VCaP (cell line): Measurements from ENCODE around the gene E2F4.

Source experiments
- H3K27ac ChIP-seq: fragments of 450-650 bp; 2 replicates; pipeline ENCODE4 v1.5.1; 2017
- TF ChIP-seq, protein P1 (sequence below): fragments of 450-650 bp; conservative IDR thresholded peaks from 2 replicates; pipeline ENCODE4 v1.5.1; 2017; ENCODE audit warnings: mild to moderate bottlenecking, moderate library complexity

E2F4 gene

DNA sequence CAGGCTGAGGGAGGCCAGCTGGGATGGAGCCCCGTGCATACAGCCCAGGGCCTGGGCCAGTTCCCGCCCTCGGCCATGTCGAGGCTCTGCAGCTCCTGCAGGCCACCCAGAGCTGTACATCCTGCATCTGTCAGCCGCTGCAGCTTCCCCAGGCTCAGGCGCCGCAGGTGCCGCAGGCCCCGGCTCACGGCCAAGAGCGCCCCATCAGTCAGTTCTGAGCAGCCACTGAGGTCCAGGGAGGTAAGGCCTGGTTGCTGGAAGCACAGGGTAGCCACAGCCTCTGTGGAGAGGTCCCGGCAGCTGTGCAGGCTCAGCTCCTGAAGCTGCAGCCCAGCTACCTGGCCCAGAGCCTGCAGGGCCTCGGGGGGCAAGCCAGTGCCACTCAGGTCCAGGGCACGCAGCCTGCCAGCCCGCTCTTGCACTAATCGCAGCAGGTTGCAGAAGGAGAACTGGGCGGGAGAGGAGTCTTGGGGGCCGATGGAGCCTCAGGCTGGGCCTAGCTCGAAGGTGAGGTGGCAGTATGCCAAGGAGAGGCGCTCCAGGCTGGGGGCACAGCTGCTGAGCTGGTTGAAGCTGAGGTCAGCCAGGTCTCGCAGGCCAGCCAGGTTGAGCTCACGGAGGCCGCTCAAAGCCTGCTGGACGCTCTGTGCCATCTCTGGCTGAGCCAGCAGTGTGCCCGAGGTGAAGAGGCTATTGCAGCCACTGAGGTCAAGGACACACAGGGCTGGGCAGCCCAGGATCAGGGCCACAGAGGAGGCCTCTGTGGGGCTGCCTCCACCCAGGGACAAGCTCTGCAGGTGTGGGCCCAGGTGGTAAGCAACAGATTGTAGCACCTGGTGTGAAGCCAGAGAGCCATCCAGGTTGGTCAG lies 18.3 kb downstream of the E2F4 start:
- no peak overlapping the region for H3K27ac ChIP-seq
- TF ChIP-seq, protein P1, sequence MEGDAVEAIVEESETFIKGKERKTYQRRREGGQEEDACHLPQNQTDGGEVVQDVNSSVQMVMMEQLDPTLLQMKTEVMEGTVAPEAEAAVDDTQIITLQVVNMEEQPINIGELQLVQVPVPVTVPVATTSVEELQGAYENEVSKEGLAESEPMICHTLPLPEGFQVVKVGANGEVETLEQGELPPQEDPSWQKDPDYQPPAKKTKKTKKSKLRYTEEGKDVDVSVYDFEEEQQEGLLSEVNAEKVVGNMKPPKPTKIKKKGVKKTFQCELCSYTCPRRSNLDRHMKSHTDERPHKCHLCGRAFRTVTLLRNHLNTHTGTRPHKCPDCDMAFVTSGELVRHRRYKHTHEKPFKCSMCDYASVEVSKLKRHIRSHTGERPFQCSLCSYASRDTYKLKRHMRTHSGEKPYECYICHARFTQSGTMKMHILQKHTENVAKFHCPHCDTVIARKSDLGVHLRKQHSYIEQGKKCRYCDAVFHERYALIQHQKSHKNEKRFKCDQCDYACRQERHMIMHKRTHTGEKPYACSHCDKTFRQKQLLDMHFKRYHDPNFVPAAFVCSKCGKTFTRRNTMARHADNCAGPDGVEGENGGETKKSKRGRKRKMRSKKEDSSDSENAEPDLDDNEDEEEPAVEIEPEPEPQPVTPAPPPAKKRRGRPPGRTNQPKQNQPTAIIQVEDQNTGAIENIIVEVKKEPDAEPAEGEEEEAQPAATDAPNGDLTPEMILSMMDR: no peak

DNA sequence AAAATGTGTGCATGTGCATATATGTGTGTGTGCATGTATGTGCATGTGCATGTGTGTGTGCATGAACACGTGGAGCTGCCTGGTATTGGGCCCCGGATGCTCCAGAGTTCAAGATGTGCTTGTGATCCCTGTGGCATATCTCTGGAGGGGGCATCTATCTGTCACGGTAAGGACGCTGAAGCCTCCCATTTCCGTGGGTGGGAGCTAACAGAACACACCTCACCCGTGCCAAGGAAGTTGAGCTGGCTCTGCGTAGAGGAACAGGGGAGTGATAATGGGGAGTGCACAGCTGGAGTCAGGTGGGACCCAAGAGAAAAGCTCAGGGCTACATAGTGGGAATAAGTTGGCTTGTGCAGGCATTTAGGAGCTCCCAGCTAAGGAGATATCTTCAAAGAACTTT lies 19.7 kb downstream of the E2F4 start:
- no peak overlapping the region for H3K27ac ChIP-seq
- TF ChIP-seq, protein P1: no peak

DNA sequence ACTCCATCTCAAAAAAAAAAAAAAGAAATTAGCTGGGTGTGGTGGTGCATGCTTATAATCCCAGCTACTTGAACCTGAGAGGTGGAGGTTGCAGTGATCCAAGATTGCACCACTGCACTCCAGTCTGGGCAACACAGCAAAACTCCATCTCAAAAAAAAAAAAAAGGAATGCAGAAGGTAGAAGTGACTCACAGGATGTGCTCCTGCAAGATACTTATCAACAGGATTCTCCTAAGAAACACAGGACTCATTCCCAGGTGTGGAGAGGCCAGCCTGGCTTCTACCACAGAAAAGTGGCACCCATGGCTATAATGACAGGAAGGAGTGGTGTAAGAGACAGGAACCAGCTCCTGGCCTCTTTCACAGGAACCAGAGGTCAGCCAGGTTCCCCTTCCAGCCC lies 20.8 kb downstream of the E2F4 start:
- TF ChIP-seq, protein P1: no peak

DNA sequence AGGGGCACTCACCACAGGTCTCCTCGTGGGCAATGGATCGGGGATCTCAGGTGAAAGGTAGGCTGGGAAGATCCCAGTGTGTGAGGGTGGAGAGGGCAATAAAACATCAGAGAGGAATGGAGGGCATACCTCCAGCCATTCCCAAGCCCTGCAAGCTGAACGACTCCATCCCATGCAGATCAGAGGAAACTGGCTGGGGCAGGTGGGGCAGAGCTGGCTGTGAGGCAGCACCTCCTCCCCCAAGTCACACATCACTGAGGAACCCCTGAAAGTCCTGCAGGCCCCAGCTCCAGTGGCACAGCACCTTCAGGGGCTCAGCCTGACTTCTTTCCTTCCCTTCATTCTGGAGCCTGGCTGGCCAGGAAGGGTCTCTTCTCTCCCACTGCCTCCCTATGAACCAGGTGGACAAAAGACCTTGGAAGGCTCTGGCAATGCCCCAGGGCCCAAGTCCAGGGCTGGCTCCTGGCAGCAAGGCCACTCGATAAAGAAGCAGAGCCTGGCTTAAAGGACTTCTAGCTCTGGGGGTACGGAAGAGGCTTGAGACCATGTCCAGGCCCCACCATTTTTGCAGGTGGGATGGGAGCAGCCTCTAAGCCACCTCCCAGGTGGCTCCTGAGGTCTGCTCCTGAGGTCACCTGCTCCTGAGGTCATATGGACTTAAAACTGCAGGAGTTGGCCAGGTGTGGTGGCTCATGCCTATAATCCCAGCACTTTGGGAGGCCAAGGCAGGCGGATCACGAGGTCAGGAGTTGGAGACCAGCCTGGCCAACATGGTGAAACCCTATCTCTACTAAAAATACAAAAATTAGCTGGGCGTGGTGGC lies 21.5 kb downstream of the E2F4 start:
- H3K27ac ChIP-seq: no peak overlapping the region
- TF ChIP-seq, protein P1: no peak

More for the DNA sequence above, 20.8 kb downstream of the E2F4 start:
- H3K27ac ChIP-seq: no peak overlapping the region

DNA sequence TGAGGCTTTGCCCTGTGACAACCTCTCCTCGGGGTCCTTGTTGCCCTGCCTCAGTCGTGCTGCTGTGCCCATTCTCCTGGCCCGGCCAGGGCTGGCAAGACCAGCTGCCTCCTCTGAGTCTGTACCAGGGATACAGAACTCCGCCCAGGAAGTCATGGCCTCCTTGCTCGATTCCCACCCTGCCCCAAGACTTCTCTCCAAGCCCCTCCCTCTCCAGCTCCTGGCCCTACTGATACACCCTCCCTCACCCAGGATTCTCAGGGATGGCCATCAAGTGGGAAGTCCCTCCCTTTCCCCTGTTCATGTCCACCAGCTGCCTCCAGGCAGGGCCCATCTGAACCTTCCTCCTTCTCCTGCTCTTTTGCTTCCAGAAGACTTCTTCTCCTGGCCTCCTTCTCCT lies 23.8 kb downstream of the E2F4 start:
- H3K27ac ChIP-seq: no peak overlapping the region

DNA sequence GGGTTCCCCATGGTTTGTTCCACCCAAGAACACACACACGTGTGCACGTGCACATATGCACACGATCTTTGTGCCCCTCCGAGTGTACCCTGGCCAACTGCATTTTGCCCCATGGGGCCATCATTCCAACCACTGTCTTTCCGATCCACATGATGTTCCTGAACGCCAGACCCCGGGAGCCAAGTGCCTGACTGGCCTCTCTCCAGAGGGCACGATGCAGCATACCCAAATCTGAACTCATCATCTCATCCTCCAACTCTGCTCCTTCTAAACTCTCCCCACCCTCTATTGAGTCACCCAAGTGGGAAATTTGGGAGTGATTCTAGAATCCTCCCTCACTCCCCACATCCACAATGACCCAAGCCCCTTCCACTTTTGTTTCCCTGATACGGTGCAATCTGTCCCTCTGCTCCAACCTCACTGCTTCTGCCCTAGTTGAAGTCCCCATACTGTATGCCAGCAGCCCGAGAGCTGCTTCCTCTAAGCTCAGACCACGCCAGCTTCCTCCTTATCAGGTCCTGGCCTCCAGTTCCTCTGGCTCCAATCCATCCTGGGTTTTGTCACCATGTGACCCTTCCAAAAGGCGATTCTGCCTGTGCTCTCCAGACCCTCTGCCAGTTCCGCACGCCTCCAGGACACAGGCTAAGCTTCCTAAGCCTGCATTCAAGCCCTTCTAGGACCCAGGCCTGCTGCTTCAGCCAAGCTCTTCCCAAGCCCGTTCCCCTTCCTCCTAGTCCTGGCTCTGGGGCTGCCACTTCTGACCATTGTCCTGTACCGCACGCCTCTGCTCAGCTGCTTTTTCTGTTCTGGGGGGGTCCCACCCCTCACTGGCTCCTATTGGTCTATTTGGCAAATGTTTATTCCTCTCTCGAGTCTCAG lies 24.9 kb downstream of the E2F4 start:
- no peak overlapping the region for H3K27ac ChIP-seq
- TF ChIP-seq, protein P1: no peak

More for the DNA sequence above, 23.8 kb downstream of the E2F4 start:
- TF ChIP-seq, protein P1: no peak

DNA sequence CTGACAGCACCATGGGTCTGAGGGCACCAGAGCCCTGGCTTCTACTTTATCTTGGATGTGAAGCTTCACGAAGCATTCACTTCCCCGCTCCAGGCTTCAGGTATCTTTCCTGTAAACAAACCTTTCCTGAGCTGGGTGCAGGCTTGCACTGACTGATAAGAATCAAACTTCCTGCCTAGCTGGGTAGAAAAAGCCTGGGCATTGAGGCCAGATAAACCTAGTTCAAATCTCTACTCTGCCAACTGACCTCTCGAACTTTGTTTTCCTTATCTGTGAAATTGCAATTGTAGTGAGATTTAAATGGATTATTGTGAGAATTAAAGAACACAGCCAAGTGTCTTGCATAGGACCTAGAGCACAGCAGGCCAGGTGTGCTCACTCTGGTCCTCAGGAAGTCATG lies 32.0 kb downstream of the E2F4 start:
- TF ChIP-seq, protein P1: no peak
- H3K27ac ChIP-seq: peak overlapping the region; percentile 65
